GM19099 (cell line): Measurements from ENCODE around the gene NRP1.

ENCODE experiments used
- POLR2A ChIP-seq: IDR thresholded peaks from 3 replicates; pipeline ENCODE4 v1.6.1; 2011; ENCODE audit warnings: low read depth; ENCODE audit not compliant: insufficient read length; ENCODE audit errors: extremely low read depth

NRP1 gene

DNA sequence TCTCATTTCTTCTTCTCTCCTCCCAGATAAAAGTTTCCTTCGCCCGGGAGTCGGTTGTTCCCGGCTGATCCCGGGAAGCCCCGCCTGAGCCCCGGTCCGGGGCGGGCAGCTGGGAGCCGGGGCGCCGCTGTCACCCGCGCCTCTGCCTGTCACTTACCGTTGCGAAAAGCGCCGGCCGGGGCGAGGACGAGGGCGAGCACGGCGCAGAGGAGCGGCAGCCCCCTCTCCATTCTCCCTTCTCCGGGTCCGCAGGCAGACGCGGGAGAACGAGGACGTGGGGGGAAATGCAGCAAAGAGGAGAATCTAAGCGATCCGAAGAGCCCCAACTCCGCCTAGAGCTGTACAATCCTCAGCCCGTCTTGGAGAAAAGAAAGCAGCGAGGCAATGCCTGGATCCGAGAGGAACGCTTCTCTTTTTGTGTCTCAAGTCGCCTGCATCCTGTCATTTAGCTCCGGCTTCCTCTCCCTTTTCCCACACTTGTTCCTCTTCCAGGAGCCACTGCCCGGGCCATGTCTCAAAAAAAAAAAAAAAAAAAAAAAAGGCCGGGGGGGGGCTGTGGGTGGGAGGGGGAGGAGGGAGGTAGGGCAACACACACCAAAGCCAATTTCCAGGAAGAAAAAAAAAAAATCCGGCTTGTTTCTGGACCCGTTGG, at the start of gene NRP1:
Gene NRP1, minus strand, starts transcription at position 515 of the 652 bp plus-strand sequence. Its CDS starts 285 bp downstream, at position 230.
- TF ChIP-seq POLR2A = no peak

DNA sequence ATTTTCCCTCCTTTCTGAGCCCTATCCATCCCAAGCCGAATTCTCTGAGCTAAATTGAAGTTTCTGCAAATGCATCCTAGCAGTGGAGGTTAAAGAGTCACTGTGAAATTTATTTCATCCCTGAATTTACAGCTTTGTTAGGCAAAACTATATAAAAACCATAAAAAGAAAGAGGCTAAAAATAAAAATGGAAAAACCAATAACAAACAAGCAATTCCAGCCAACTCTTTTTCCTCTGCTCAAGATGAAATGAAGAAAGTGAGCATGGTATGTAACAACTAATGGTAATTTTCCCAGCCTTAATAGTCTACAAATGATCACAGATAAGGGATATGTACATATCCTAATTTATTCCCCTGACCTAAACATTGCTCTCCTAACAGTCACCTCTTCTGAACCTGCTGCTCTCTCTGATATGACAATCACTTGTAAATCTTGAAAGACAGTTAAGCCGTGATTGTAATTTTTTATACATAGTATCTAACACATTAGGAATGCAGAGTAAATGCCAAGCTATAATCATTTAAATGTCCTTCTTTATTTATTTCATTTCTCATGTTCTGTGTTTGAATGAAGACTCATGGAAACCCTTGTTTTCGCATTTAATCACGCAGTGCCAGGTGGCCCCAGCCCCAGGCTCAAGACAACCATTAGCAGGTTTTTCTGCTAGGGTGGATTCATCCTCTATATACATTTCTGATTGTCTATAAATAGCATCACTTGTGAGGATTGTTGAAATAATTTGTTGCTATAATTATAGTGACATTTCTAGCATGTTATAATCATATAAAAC, 48.6 kb upstream of the NRP1 start:
- TF ChIP-seq POLR2A = no peak

DNA sequence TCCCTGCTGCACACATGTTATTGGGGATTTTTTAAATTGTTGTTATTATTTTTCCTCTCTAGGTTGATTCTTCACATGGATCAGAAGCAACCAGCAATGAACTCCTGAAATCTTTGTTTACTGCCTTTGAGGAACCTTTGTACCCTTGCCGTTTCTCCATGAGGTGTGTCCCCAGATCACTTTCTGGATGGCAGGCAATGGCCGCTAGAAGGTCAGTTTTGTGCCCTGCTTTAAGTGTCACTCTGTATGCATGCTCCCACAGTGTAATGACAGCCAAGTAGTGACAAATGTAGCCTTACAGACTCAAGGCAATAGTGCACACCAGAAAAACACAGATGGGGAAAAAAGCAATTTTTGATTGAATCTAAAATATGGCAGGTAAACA, 47.7 kb upstream of the NRP1 start:
- TF ChIP-seq POLR2A = no peak

DNA sequence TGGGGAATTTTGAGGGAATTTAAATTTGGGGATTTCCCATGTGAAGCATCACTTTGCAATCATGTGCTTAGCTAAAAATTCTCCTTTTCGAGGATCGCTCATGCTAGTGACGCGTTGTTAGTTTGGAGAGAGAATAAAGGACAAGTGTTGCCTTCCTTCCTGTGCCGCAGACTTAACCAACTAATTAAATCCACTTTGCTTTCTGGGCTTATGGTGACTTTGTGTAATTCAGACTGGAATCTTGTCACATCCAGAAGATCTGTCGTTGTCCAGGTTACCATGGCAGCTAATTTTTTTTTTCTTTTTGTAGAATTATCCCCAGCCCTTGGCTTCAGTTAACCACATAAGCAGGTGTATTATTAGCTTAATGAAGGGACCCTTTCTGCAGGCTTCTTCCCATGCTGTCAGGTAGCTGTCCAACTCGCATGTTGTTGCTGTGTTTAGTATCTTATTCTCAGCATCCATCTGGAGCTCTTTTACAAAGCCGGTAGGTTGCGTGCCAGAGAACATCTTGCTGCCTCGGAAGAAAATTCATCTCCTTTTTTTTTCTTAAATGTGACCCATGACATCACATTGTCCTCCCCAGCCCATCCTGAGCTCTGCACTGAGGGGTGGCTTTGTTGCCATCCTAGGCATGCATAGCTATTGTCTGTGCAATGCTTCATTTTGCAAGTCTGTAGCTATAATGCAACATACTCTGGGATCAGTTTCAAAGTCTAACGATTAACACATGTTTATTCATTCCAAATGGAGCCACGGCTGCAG, 47.2 kb upstream of the NRP1 start:
- no peak for TF ChIP-seq POLR2A

GRCh38 chr10:33377658-33378025, 43.2 kb upstream of the NRP1 start:
- TF ChIP-seq POLR2A = no peak

DNA sequence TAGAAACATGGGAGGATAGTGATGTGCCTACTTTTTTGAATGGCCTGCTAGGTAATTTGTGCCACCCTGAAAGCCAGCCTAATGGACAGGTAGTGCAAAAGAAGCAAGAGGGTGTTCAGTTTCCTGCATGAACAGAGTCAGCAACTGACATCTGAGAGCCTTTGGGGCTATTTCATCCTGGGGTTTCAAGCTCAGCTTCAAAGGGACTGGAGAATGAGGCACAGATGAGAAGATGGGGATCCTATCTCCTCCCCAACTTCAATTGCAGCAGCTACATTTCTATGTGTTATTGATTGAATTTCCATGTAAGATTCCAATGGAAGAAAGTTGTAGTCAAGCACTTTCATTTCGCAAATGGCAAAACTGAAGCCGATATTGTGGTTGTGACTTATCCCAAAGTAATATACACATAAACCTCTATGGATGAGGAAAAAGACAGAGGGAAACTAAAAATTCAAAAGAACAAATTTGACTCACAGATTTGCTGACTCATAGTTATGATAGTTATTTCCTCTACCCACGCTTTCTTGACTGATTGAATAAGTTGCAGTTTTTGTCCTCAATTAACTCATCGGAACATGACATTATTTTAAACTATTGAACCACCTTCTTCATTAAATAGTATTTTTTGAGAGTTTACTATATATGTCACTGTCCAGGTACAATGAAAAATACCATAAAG, 42.6 kb upstream of the NRP1 start:
- TF ChIP-seq POLR2A = no peak

DNA sequence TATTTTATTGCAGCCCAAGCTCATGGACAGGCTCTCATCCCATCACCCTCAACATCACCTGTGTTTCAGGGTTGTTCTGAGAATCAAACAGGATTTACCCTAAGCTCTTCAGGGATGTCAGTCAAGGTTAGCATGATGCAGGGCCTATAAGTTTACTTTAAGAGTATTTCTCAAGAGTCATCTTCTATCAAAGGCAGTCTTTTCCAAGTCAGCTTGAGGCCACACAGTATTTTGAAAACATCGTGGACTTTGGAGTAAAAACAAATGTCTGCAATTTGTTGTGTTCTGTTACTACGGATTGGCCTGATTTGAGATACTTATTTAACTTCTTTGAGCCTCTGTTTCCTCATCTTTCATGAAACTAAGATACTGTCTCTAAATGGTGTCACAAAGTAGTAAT, 42.0 kb upstream of the NRP1 start:
- TF ChIP-seq POLR2A = no peak

- no peak for TF ChIP-seq POLR2A
These were observed 38.8 kb upstream of the NRP1 start for GRCh38 chr10:33373263-33373662.

DNA sequence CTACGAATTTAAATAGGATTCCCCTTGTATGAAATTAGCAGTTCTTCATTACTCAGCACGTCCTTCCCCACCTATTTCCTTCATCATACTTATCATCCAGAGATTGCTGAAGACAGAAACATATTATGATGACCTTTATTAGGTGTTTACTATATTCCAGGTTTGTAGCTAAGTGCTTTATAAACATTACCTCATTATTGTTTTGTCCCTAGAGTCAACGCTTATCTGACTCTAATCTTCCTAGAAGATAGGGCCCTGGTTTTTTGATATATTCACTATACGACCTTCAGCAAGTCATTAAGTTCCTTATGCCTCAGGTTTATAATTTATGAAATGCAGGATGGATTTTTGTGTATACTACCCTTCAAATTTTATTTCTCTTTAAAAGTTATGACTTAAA, 36.8 kb upstream of the NRP1 start:
- TF ChIP-seq POLR2A = no peak

DNA sequence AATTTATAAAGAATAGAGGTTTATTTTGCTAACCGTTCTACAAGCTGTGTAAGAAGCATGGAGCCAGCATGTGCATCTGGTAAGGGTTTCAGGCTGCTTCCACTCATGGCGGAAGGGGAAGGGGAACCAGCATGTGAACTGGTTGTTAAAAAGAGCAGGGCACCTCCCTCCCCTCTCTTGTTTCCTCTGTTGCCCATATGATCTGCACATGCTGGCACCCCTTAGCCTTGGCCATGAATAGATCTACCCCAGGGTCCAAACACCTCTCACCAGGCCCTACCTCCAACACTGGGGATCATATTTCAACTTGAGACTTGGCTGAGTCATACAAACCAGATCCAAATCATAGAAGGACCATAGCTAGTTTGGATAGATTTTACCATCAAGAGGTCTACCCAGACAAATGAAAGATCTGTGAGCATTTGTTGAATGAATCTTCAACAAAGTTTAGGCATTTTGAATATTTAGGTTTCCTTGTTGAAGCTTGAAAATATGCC, 36.0 kb upstream of the NRP1 start:
- no peak for TF ChIP-seq POLR2A

DNA sequence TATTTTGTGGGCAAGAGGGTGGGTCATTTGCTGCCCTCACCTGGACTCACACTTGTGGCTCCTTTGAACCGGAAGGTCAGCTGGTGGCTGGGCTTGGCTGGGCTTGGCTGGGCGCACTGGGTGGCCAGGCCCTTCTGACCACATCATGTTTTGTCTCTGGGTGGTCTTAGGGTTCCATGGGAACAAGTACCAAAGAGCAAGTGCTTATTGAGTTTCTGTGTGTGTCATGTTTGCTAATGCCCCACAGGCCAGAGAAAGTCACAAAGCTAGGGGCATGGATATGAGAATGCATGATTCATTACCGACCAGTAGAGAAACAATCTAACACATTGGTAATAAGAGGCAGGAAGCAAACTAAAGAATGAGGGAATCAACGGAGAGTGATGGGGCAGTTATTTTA, 33.6 kb upstream of the NRP1 start:
- no peak for TF ChIP-seq POLR2A

- TF ChIP-seq POLR2A = no peak
These were observed 31.5 kb upstream of the NRP1 start for GRCh38 chr10:33365871-33366411.

- no peak for TF ChIP-seq POLR2A
These were observed 30.8 kb upstream of the NRP1 start for GRCh38 chr10:33365301-33365700.

DNA sequence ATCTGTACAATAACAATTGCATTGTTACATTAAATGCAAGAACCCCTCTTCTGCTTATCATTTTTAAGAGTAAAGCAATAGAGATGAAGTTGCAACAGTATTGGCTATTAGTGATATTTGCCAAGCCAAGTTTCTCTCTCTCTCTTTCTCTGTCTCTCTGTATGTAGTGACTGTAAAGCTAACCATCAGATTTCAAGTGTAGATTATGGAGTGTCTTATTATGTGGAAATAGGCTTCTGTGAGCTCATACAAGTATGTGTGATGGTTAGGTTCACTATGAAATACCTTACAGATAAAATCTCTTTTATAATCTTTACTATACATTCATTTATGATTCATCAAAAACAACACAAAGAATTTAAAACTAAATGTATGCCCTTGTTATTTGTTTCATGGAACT, 28.6 kb upstream of the NRP1 start:
- no peak for TF ChIP-seq POLR2A

DNA sequence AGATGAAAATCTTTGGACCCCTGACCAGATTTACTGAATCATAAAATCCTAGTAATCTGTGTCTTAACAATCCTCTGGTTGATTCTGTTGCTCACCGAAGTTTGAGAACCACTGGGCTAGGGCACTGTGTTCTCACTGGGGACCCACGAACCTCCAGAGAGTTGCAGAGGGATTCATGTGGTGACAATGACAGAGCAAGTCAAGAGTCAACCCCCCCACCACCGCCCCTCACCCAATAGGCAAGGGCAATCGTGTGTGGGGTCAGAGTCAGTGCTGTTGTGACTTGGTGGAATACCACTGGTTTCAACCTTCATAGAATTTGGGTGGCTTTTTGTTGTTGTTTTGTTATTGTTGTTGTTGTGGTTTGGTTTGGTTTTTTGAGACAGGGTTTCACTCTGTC, 23.5 kb upstream of the NRP1 start:
- no peak for TF ChIP-seq POLR2A
